ENCODE measurements around the gene ZFAND2A. TPM values are rescaled to one million over a fixed set of nuclear protein-coding genes. Genes with fewer than 3 reads are reported as not detected.

Gene ZFAND2A
- total RNA-seq, 1 experiment from 2014 or later = 13.7 TPM

- Mint-ChIP-seq H3K4me1 (no peaks in the 10 kb centered on the region), H3K4me3 (no peak overlapping the region), H3K9me3 (peaks cover 0 to 2% of the 10 kb centered on the region in 2 experiments; a peak in 2 of 5 replicates), H3K27ac (no peak overlapping the region), H3K36me3 (ENCODE audit: insufficient read depth in 1 of 3, low read depth in 3 of 3) (no peaks in the 10 kb centered on the region), H3K27me3 (ENCODE audit: low read depth) (peaks cover 39% of the 10 kb centered on the region)
- no peak for DNase-seq
- WGBS (ENCODE audit: extremely low coverage, insufficient read length, low lambda C conversion rate) = no CpG with 5 or more reads among the region's 15 CpGs
- Histone ChIP-seq H3K27ac (ENCODE audit: insufficient read length, low read depth, low read length) (no peak overlapping the region), H2BK5ac (ENCODE audit: insufficient read length, low read length) (no peak overlapping the region), H2BK12ac (ENCODE audit: insufficient read length, low read depth, low read length) (no peak overlapping the region), H3K4ac (ENCODE audit: low read depth, low read length) (no peak overlapping the region), H4K20me1 (ENCODE audit: control insufficient read depth, insufficient read depth, insufficient read length) (no peaks in the 10 kb centered on the region), H3K79me2 (ENCODE audit: insufficient read depth, low read length) (no peaks in the 10 kb centered on the region), H3T11ph (ENCODE audit: low read length) (no peak overlapping the region), H3K4me2 (ENCODE audit: insufficient read depth, insufficient read length, low read length) (no peak overlapping the region), H3K23me2 (ENCODE audit: insufficient read length, low read depth, low read length, poor library complexity, severe bottlenecking) (no peaks in the 10 kb centered on the region), H3K14ac (ENCODE audit: insufficient read depth, low read length) (no peak overlapping the region), H3K79me1 (ENCODE audit: insufficient read depth, low read depth, low read length, poor library complexity, severe bottlenecking) (no peaks in the 10 kb centered on the region), H4K5ac (ENCODE audit: insufficient read length, low read depth, low read length) (no peak overlapping the region), H4K8ac (replicated peaks; ENCODE audit: insufficient read length, low read depth, low read length) (no peak overlapping the region), H2BK20ac (ENCODE audit: low read depth, low read length, poor library complexity, severe bottlenecking) (no peak overlapping the region), H3K9ac (ENCODE audit: extremely low read depth, insufficient read length, low read length) (no peak overlapping the region), H3K9me3 (ENCODE audit: control insufficient read depth, low read depth, low read length) (no peaks in the 10 kb centered on the region), H3K4me1 (ENCODE audit: insufficient read depth, low read length) (no peaks in the 10 kb centered on the region), H3K27me3 (ENCODE audit: insufficient read depth, low read length) (no peaks in the 10 kb centered on the region), H2BK120ac (ENCODE audit: low read depth, low read length, poor library complexity, severe bottlenecking) (no peak overlapping the region), H4K91ac (ENCODE audit: insufficient read length, low read depth, low read length) (no peak overlapping the region), H3K56ac (ENCODE audit: insufficient read length, low read depth, low read length) (no peak overlapping the region), H3K23ac (ENCODE audit: insufficient read length, low read depth, low read length) (no peak overlapping the region), H3K18ac (ENCODE audit: insufficient read length, low read depth, low read length) (no peak overlapping the region), H2AK5ac (ENCODE audit: insufficient read length, low read length) (no peak overlapping the region), H2AFZ (ENCODE audit: low read length) (no peak overlapping the region), H2BK15ac (ENCODE audit: low read depth, low read length) (no peak overlapping the region)
- no peak for TF ChIP-seq CTCF (conservative IDR thresholded peaks at IDR 0.05)
Observed at GRCh38 chr7:1197997-1198625, 38.1 kb upstream of the ZFAND2A start.

Data from H9 (cell line).